ENCODE data around the gene APMAP. TPM values are rescaled to one million over a fixed set of nuclear protein-coding genes. Genes with fewer than 3 reads are reported as not detected.
"Not testable (repeated sequence)": the region's sequence is repeated elsewhere in the genome, so short reads cannot be mapped to it uniquely, and the experiment has no call there.

The APMAP gene
- total RNA-seq, 2 experiments from 2014 or later = 43.2 to 44.0 TPM

DNA sequence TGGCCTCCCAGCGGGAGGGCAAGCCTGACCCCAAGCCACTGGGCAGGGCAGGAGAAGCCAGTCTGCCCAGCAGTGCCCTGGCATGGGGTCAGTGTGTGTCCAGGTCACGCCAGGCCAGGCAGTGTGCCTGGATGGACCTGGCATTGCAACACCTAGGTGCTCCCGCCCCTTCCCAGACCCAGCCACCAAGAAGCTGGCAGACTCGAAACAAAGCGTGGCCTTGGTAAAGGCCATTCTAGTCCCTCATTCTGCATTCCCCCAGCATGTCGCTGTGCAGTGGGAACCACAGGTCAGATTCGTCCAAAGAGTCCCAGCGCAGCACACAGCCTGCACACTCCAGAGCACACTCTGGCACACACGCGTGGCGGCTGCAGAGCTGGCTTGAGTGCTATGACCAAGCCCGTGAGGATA lies 19.3 kb upstream of the APMAP start:
- peaks cover 4% of the 10 kb centered on the region for H3K4me1 Mint-ChIP-seq (ENCODE audit: low read depth)
- H3K4me3 Mint-ChIP-seq = no peak overlapping the region
- peaks cover 14% of the 10 kb centered on the region for H3K36me3 Mint-ChIP-seq (ENCODE audit: low read depth)
- ChIA-PET POLR2A (no interaction called here), CTCF (no interaction called here)
- H3K27me3 Mint-ChIP-seq (ENCODE audit: low read depth) = no peaks in the 10 kb centered on the region
- H3K9me3 Mint-ChIP-seq (ENCODE audit: insufficient read depth) = no peaks in the 10 kb centered on the region
- ATAC-seq = no peak
- no peak overlapping the region for H3K27ac Mint-ChIP-seq
- no peak for DNase-seq

GRCh38 chr20:25011261-25011660 lies 18.7 kb upstream of the APMAP start:
- POLR2A ChIA-PET = no interaction called here
- no peaks in the 10 kb centered on the region for H3K27me3 Mint-ChIP-seq (ENCODE audit: low read depth)
- peaks cover 4% of the 10 kb centered on the region for H3K4me1 Mint-ChIP-seq (ENCODE audit: low read depth)
- DNase-seq (no peak), ATAC-seq (no peak)
- no peak overlapping the region for H3K4me3 Mint-ChIP-seq
- no peaks in the 10 kb centered on the region for H3K9me3 Mint-ChIP-seq (ENCODE audit: insufficient read depth)
- CTCF ChIA-PET = interaction anchor here (0.7 kb wide), 1 partner anchor 85 kb away, joined by 3 read pairs; no protein-coding TSS in a partner anchor
- peaks cover 15% of the 10 kb centered on the region for H3K36me3 Mint-ChIP-seq (ENCODE audit: low read depth)
- no peak overlapping the region for H3K27ac Mint-ChIP-seq

DNA sequence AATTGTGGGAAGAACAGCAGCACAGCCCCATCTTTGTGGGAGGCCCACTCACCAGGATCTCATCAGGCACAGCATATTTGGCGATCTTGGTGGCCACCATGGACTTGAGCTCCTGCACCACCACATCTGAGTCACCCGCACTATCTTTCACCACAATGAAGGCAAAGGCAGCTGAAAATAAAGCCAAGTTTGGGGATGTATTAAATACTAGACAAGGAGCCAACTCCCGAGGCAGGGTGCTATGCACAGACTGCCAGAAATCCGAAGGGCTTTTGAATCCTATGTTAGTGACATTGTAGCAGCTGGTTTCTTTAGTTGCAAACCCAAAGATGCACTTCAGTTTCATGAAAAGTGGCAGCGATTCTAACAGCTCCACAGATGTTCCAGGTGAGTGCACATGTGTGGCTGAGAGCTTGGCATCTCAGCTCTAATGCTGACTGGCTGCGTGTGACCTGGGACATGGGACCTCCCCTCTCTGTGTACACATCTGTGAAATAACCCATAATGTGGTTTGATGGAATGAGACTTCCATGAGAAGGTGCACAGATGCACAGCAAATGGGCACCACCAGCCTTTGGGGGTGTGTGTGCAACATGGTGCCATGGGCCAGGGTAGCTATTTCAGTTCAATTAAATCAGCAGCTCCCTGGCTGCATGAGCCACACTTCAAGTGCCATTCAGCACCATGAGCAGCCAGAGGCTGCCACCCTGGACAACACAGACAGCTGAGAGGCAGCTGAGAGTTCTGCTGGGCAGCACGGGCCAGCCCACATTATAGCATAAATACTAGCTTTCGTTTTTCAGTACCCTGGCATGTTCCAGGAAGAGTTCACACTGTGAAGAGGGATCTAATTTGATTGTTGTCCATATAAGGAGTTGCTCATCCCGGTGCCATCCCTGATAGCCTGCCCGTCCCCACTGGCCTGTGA lies 16.9 kb upstream of the APMAP start:
- no peaks in the 10 kb centered on the region for H3K27me3 Mint-ChIP-seq (ENCODE audit: low read depth)
- DNase-seq (no peak), ATAC-seq (no peak)
- H3K9me3 Mint-ChIP-seq (ENCODE audit: insufficient read depth) = no peaks in the 10 kb centered on the region
- peaks cover 20% of the 10 kb centered on the region for H3K36me3 Mint-ChIP-seq (ENCODE audit: low read depth)
- ChIA-PET CTCF (interaction anchor here (1.1 to 1.6 kb wide), 4 partner anchors 14 to 56 kb away, joined by 3 to 7 read pairs (median 4); partner anchors contain the start of gene APMAP), POLR2A (interaction anchor here (1.3 kb wide), 1 partner anchor 24 kb away, joined by 5 read pairs; no protein-coding TSS in a partner anchor)
- H3K4me3 Mint-ChIP-seq = no peak overlapping the region
- no peaks in the 10 kb centered on the region for H3K4me1 Mint-ChIP-seq (ENCODE audit: low read depth)
- H3K27ac Mint-ChIP-seq = no peak overlapping the region

- Mint-ChIP-seq H3K36me3 (ENCODE audit: low read depth) (peaks cover 18% of the 10 kb centered on the region), H3K27me3 (ENCODE audit: low read depth) (no peaks in the 10 kb centered on the region), H3K4me1 (ENCODE audit: low read depth) (no peaks in the 10 kb centered on the region), H3K27ac (no peak overlapping the region), H3K4me3 (no peak overlapping the region), H3K9me3 (ENCODE audit: insufficient read depth) (no peaks in the 10 kb centered on the region)
- no peak for DNase-seq
- no peak for ATAC-seq
- ChIA-PET CTCF (interaction anchor here (1.1 to 1.6 kb wide), 4 partner anchors 13 to 57 kb away, joined by 3 to 7 read pairs (median 4); partner anchors contain the start of gene APMAP), POLR2A (no interaction called here)
Measured at GRCh38 chr20:25008388-25009217, 16.1 kb upstream of the APMAP start.

- Mint-ChIP-seq H3K4me3 (no peak overlapping the region), H3K4me1 (ENCODE audit: low read depth) (no peaks in the 10 kb centered on the region), H3K27me3 (ENCODE audit: low read depth) (no peaks in the 10 kb centered on the region), H3K36me3 (ENCODE audit: low read depth) (peaks cover 20% of the 10 kb centered on the region), H3K27ac (no peak overlapping the region), H3K9me3 (ENCODE audit: insufficient read depth) (no peaks in the 10 kb centered on the region)
- ATAC-seq (no peak), DNase-seq (no peak)
- ChIA-PET POLR2A (no interaction called here), CTCF (interaction anchor here (0.7 kb wide), 1 partner anchor 14 kb away, joined by 3 read pairs; no protein-coding TSS in a partner anchor)
Measured at GRCh38 chr20:25007491-25008305, 15.1 kb upstream of the APMAP start.

- POLR2A ChIA-PET = no interaction called here
- H3K4me3 Mint-ChIP-seq = no peak overlapping the region
- H3K9me3 Mint-ChIP-seq (ENCODE audit: insufficient read depth) = no peaks in the 10 kb centered on the region
- DNase-seq = no peak
- no peaks in the 10 kb centered on the region for H3K27me3 Mint-ChIP-seq (ENCODE audit: low read depth)
- H3K36me3 Mint-ChIP-seq (ENCODE audit: low read depth) = peaks cover 24% of the 10 kb centered on the region
- H3K27ac Mint-ChIP-seq = no peak overlapping the region
- ATAC-seq = no peak
- CTCF ChIA-PET = interaction anchor here (0.7 kb wide), 1 partner anchor 13 kb away, joined by 3 read pairs; no protein-coding TSS in a partner anchor
- no peaks in the 10 kb centered on the region for H3K4me1 Mint-ChIP-seq (ENCODE audit: low read depth)
Measured at GRCh38 chr20:25006431-25007167, 14.0 kb upstream of the APMAP start.

- Mint-ChIP-seq H3K4me1 (ENCODE audit: low read depth) (no peaks in the 10 kb centered on the region), H3K27ac (no peak overlapping the region), H3K27me3 (ENCODE audit: low read depth) (no peaks in the 10 kb centered on the region), H3K9me3 (ENCODE audit: insufficient read depth) (no peaks in the 10 kb centered on the region), H3K36me3 (ENCODE audit: low read depth) (peaks cover 24% of the 10 kb centered on the region), H3K4me3 (no peak overlapping the region)
- ATAC-seq = no peak
- CTCF ChIA-PET = no interaction called here
- POLR2A ChIA-PET = no interaction called here
- no peak for DNase-seq
Measured at GRCh38 chr20:25005661-25006060, 13.1 kb upstream of the APMAP start.

GRCh38 chr20:25005220-25005619 lies 12.7 kb upstream of the APMAP start:
- CTCF ChIA-PET = no interaction called here
- ATAC-seq (no peak), DNase-seq (no peak)
- H3K4me3 Mint-ChIP-seq = no peak overlapping the region
- H3K36me3 Mint-ChIP-seq (ENCODE audit: low read depth) = peaks cover 24% of the 10 kb centered on the region
- POLR2A ChIA-PET = no interaction called here
- no peak overlapping the region for H3K27ac Mint-ChIP-seq
- no peaks in the 10 kb centered on the region for H3K27me3 Mint-ChIP-seq (ENCODE audit: low read depth)
- no peaks in the 10 kb centered on the region for H3K9me3 Mint-ChIP-seq (ENCODE audit: insufficient read depth)
- H3K4me1 Mint-ChIP-seq (ENCODE audit: low read depth) = no peaks in the 10 kb centered on the region

GRCh38 chr20:25003002-25003401 lies 10.5 kb upstream of the APMAP start:
- Mint-ChIP-seq H3K4me3 (no peak overlapping the region), H3K27ac (no peak overlapping the region), H3K4me1 (ENCODE audit: low read depth) (no peaks in the 10 kb centered on the region), H3K9me3 (ENCODE audit: insufficient read depth) (no peaks in the 10 kb centered on the region), H3K27me3 (ENCODE audit: low read depth) (no peaks in the 10 kb centered on the region), H3K36me3 (ENCODE audit: low read depth) (peaks cover 18% of the 10 kb centered on the region)
- ATAC-seq (no peak), DNase-seq (no peak)
- CTCF ChIA-PET = interaction anchor here (1.3 kb wide), 1 partner anchor 9 kb away, joined by 4 read pairs; no protein-coding TSS in a partner anchor
- POLR2A ChIA-PET = no interaction called here

- H3K27me3 Mint-ChIP-seq (ENCODE audit: low read depth); POLR2A ChIA-PET; H3K9me3 Mint-ChIP-seq (ENCODE audit: insufficient read depth); H3K4me3 Mint-ChIP-seq; ATAC-seq; H3K27ac Mint-ChIP-seq; H3K4me1 Mint-ChIP-seq (ENCODE audit: low read depth); CTCF ChIA-PET; DNase-seq: not testable (repeated sequence)
- peaks cover 12% of the 10 kb centered on the region for H3K36me3 Mint-ChIP-seq (ENCODE audit: low read depth)
Measured at GRCh38 chr20:25001323-25001722, 8.8 kb upstream of the APMAP start.

Measured in activated CD8-positive, alpha-beta T cell treated with anti-CD3 and anti-CD28 coated beads, Interleukin-2, amount 10 ng/mL, durations not matched to agents 7 days and 5 days (primary cell).